Measurements from ENCODE around the gene SLC25A33. TPM values are rescaled to one million over a fixed set of nuclear protein-coding genes. Genes with fewer than 3 reads are reported as not detected.

SLC25A33 gene
- total RNA-seq, 1 donor from 2014 or later: 6.6 TPM

Other genes with a start within 250 kb of the SLC25A33 start
- 164 to 184 TPM (median 173 TPM) in 3 replicates for gene SPSB1, start 246.6 kb upstream of the SLC25A33 start, total RNA-seq
- gene TMEM201, start 49.4 kb downstream of the SLC25A33 start, total RNA-seq: 10.4 to 13.4 TPM (median 10.6 TPM) in 3 replicates
- 2.9 to 4.5 TPM (median 4.3 TPM) in 3 replicates for gene PIK3CD, start 112.3 kb downstream of the SLC25A33 start, total RNA-seq